ENCODE data around the gene SULT1A2. TPM values are rescaled to one million over a fixed set of nuclear protein-coding genes. Genes with fewer than 3 reads are reported as not detected.

Gene SULT1A2
- total and polyA plus RNA-seq, 2 of the 13 experiments (the other 11 are each of a cell fraction or from before 2014, with no cell fraction given): 33.0 to 34.2 TPM

- TF ChIP-seq ZNF317 (CRISPR knock-in tag; IDR thresholded peaks at IDR 0.05) (no peak), SNAI1 (CRISPR knock-in tag; IDR thresholded peaks at IDR 0.05; ENCODE audit: borderline replicate concordance) (no peak), ZFP37 (CRISPR knock-in tag; IDR thresholded peaks at IDR 0.05; ENCODE audit: borderline replicate concordance) (no peak), RFXANK (CRISPR knock-in tag; IDR thresholded peaks at IDR 0.05) (no peak), THAP7 (CRISPR knock-in tag; IDR thresholded peaks at IDR 0.05) (no peak), ZBTB46 (CRISPR knock-in tag; IDR thresholded peaks at IDR 0.05; ENCODE audit: borderline replicate concordance) (no peak), HOXD1 (CRISPR knock-in tag; IDR thresholded peaks at IDR 0.05) (no peak), ZNF414 (CRISPR knock-in tag; IDR thresholded peaks at IDR 0.05) (no peak), CBX5 (CRISPR knock-in tag; IDR thresholded peaks at IDR 0.05; ENCODE audit: borderline replicate concordance) (0 out of 2 replicates have a peak, but pooled peaks have one; percentile 9), TEAD3 (CRISPR knock-in tag; optimal IDR thresholded peaks at IDR 0.05; ENCODE audit: borderline replicate concordance) (no peak), ZNF720 (CRISPR knock-in tag; IDR thresholded peaks at IDR 0.05) (no peak)
- TF ChIP-seq, protein P1, sequence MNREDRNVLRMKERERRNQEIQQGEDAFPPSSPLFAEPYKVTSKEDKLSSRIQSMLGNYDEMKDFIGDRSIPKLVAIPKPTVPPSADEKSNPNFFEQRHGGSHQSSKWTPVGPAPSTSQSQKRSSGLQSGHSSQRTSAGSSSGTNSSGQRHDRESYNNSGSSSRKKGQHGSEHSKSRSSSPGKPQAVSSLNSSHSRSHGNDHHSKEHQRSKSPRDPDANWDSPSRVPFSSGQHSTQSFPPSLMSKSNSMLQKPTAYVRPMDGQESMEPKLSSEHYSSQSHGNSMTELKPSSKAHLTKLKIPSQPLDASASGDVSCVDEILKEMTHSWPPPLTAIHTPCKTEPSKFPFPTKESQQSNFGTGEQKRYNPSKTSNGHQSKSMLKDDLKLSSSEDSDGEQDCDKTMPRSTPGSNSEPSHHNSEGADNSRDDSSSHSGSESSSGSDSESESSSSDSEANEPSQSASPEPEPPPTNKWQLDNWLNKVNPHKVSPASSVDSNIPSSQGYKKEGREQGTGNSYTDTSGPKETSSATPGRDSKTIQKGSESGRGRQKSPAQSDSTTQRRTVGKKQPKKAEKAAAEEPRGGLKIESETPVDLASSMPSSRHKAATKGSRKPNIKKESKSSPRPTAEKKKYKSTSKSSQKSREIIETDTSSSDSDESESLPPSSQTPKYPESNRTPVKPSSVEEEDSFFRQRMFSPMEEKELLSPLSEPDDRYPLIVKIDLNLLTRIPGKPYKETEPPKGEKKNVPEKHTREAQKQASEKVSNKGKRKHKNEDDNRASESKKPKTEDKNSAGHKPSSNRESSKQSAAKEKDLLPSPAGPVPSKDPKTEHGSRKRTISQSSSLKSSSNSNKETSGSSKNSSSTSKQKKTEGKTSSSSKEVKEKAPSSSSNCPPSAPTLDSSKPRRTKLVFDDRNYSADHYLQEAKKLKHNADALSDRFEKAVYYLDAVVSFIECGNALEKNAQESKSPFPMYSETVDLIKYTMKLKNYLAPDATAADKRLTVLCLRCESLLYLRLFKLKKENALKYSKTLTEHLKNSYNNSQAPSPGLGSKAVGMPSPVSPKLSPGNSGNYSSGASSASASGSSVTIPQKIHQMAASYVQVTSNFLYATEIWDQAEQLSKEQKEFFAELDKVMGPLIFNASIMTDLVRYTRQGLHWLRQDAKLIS (CRISPR knock-in tag; IDR thresholded peaks at IDR 0.05): no peak
- TF ChIP-seq, protein P2, sequence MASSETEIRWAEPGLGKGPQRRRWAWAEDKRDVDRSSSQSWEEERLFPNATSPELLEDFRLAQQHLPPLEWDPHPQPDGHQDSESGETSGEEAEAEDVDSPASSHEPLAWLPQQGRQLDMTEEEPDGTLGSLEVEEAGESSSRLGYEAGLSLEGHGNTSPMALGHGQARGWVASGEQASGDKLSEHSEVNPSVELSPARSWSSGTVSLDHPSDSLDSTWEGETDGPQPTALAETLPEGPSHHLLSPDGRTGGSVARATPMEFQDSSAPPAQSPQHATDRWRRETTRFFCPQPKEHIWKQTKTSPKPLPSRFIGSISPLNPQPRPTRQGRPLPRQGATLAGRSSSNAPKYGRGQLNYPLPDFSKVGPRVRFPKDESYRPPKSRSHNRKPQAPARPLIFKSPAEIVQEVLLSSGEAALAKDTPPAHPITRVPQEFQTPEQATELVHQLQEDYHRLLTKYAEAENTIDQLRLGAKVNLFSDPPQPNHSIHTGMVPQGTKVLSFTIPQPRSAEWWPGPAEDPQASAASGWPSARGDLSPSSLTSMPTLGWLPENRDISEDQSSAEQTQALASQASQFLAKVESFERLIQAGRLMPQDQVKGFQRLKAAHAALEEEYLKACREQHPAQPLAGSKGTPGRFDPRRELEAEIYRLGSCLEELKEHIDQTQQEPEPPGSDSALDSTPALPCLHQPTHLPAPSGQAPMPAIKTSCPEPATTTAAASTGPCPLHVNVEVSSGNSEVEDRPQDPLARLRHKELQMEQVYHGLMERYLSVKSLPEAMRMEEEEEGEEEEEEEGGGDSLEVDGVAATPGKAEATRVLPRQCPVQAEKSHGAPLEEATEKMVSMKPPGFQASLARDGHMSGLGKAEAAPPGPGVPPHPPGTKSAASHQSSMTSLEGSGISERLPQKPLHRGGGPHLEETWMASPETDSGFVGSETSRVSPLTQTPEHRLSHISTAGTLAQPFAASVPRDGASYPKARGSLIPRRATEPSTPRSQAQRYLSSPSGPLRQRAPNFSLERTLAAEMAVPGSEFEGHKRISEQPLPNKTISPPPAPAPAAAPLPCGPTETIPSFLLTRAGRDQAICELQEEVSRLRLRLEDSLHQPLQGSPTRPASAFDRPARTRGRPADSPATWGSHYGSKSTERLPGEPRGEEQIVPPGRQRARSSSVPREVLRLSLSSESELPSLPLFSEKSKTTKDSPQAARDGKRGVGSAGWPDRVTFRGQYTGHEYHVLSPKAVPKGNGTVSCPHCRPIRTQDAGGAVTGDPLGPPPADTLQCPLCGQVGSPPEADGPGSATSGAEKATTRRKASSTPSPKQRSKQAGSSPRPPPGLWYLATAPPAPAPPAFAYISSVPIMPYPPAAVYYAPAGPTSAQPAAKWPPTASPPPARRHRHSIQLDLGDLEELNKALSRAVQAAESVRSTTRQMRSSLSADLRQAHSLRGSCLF (CRISPR knock-in tag; IDR thresholded peaks at IDR 0.05; ENCODE audit: borderline replicate concordance): no peak
- TF ChIP-seq, protein P3, sequence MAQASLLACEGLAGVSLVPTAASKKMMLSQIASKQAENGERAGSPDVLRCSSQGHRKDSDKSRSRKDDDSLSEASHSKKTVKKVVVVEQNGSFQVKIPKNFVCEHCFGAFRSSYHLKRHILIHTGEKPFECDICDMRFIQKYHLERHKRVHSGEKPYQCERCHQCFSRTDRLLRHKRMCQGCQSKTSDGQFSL (CRISPR knock-in tag; IDR thresholded peaks at IDR 0.05): no peak
- TF ChIP-seq, protein P4, sequence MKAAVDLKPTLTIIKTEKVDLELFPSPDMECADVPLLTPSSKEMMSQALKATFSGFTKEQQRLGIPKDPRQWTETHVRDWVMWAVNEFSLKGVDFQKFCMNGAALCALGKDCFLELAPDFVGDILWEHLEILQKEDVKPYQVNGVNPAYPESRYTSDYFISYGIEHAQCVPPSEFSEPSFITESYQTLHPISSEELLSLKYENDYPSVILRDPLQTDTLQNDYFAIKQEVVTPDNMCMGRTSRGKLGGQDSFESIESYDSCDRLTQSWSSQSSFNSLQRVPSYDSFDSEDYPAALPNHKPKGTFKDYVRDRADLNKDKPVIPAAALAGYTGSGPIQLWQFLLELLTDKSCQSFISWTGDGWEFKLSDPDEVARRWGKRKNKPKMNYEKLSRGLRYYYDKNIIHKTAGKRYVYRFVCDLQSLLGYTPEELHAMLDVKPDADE (CRISPR knock-in tag; IDR thresholded peaks at IDR 0.05): no peak
Observed at GRCh38 chr16:28603381-28604185, 6.7 kb upstream of the SULT1A2 start (continued).
